D341Med (cell line): ENCODE data around the gene PIEZO1.

Source experiments
- DNase-seq: peaks from one replicate; pipeline ENCODE4 v3.0.0; 2012; ENCODE audit warnings: low spot score

The PIEZO1 gene

GRCh38 chr16:88705801-88706228 lies 79.2 kb downstream of the PIEZO1 start:
- peak; percentile 75 for DNase-seq

- no peak for DNase-seq
These were observed 79.8 kb downstream of the PIEZO1 start for GRCh38 chr16:88705076-88705684.

- DNase-seq: no peak
These were observed 81.3 kb downstream of the PIEZO1 start for GRCh38 chr16:88703486-88704309.

GRCh38 chr16:88702371-88703210 lies 82.4 kb downstream of the PIEZO1 start:
- DNase-seq: no peak

GRCh38 chr16:88701581-88702370 lies 83.2 kb downstream of the PIEZO1 start:
- DNase-seq: no peak

GRCh38 chr16:88700636-88701482 lies 84.2 kb downstream of the PIEZO1 start:
- no peak for DNase-seq

GRCh38 chr16:88700322-88700635 lies 84.7 kb downstream of the PIEZO1 start:
- no peak for DNase-seq

- DNase-seq: no peak
These were observed 85.8 kb downstream of the PIEZO1 start for GRCh38 chr16:88699180-88699579.

- DNase-seq: no peak
These were observed 86.4 kb downstream of the PIEZO1 start for GRCh38 chr16:88698646-88699045.

GRCh38 chr16:88697831-88698615 lies 87.0 kb downstream of the PIEZO1 start:
- DNase-seq: no peak

GRCh38 chr16:88697116-88697830 lies 87.7 kb downstream of the PIEZO1 start:
- DNase-seq: no peak

GRCh38 chr16:88696441-88696840 lies 88.6 kb downstream of the PIEZO1 start:
- DNase-seq: no peak

GRCh38 chr16:88695753-88696152 lies 89.3 kb downstream of the PIEZO1 start:
- no peak for DNase-seq

GRCh38 chr16:88695218-88695617 lies 89.8 kb downstream of the PIEZO1 start:
- DNase-seq: no peak

GRCh38 chr16:88694221-88695087 lies 90.6 kb downstream of the PIEZO1 start:
- DNase-seq: no peak

- no peak for DNase-seq
These were observed 91.4 kb downstream of the PIEZO1 start for GRCh38 chr16:88693420-88694177.

GRCh38 chr16:88692861-88693260 lies 92.2 kb downstream of the PIEZO1 start:
- DNase-seq: no peak
